MCF 10A (cell line): Measurements from ENCODE around the gene PALMD. TPM values are rescaled to one million over a fixed set of nuclear protein-coding genes. Genes with fewer than 3 reads are reported as not detected.

Experiments
- BruUV-seq: library from RNA; stranded (reverse); fragments of 400-500 nt; replicated peaks from 2 replicates; lab custom pipeline; 2021; lab: Mats Ljungman, UMichigan
- CTCF ChIA-PET: fragments of 300-600 bp; sonication (Branson Sonifier 250); formaldehyde crosslinking; extraction: SDS; loops from one replicate; lab custom pipeline; 2021; ENCODE audit warnings: antibody characterized with exemption, inconsistent platforms; lab: Yijun Ruan, JAX
- POLR2A ChIA-PET: fragments of 300-600, 350-650 bp; sonication (Branson Sonifier 250); formaldehyde crosslinking; extraction: SDS; loops from one replicate; lab custom pipeline; 2020; ENCODE audit warnings: antibody characterized with exemption, inconsistent platforms; lab: Yijun Ruan, JAX
- DNase-seq: peaks from one replicate; pipeline ENCODE4 v3.0.0-alpha.2; 2018; ENCODE audit not compliant: unreplicated experiment
- H3K27ac Mint-ChIP-seq: one replicate; pipeline ENCODE4 v1.8.0; 2022; ENCODE audit warnings: mild to moderate bottlenecking, low read depth, mixed read lengths; ENCODE audit not compliant: unreplicated experiment
- H3K27me3 Mint-ChIP-seq: one replicate; pipeline ENCODE4 v1.8.0; 2022; ENCODE audit warnings: mixed read lengths; ENCODE audit not compliant: insufficient read depth, unreplicated experiment
- H3K36me3 Mint-ChIP-seq: one replicate; pipeline ENCODE4 v1.8.0; 2022; ENCODE audit warnings: mild to moderate bottlenecking, moderate library complexity, mixed read lengths; ENCODE audit not compliant: insufficient read depth, unreplicated experiment
- H3K4me1 Mint-ChIP-seq: one replicate; pipeline ENCODE4 v1.8.0; 2022; ENCODE audit warnings: mixed read lengths; ENCODE audit not compliant: insufficient read depth, unreplicated experiment
- H3K4me3 Mint-ChIP-seq: one replicate; pipeline ENCODE4 v1.8.0; 2022; ENCODE audit warnings: mild to moderate bottlenecking, moderate library complexity, mixed read lengths; ENCODE audit not compliant: unreplicated experiment
- H3K9me3 Mint-ChIP-seq: one replicate; pipeline ENCODE4 v1.8.0; 2022; ENCODE audit warnings: mixed read lengths; ENCODE audit not compliant: unreplicated experiment
- CTCF ChIP-seq: fragments of 200-600 bp; IDR thresholded peaks from one replicate; pipeline ENCODE4 v1.8.0; 2022; ENCODE audit warnings: antibody characterized with exemption, mild to moderate bottlenecking; ENCODE audit not compliant: unreplicated experiment
- intact Hi-C: fragments of 100-400 bp; cut with micrococcal nuclease; formaldehyde crosslinking; loops from 2 replicates; pipeline ENCODE4 v1.14.1; 2022
- total RNA-seq: library from RNA; stranded (reverse); gene quantifications from 2 replicates; pipeline ENCODE4 v1.2.3, GENCODE V29; 2022

Gene PALMD
- total RNA-seq, 1 experiment from 2014 or later: 0.33 TPM

GRCh38 chr1:99646868-99647267 is 955 bp downstream of the PALMD start:
- TF ChIP-seq CTCF: no peak
- H3K9me3 Mint-ChIP-seq: no peaks in the 10 kb centered on the region
- peaks cover 34% of the 10 kb centered on the region for H3K4me1 Mint-ChIP-seq
- no TSS peak for BruUV-seq
- H3K4me3 Mint-ChIP-seq: no peak overlapping the region
- H3K27me3 Mint-ChIP-seq: no peaks in the 10 kb centered on the region
- intact Hi-C loops: no loop called here
- no peak for DNase-seq
- ChIA-PET CTCF (interaction anchor here (1.0 to 4.7 kb wide), 15 partner anchors 13 to 165 kb away, joined by 3 to 38 read pairs (median 5); no protein-coding TSS in a partner anchor), POLR2A (interaction anchor here (0.9 to 8.4 kb wide), 16 partner anchors 8 to 152 kb away, joined by 3 to 148 read pairs (median 6); no protein-coding TSS in a partner anchor)
- no peak overlapping the region for H3K27ac Mint-ChIP-seq
- H3K36me3 Mint-ChIP-seq: no peaks in the 10 kb centered on the region

DNA sequence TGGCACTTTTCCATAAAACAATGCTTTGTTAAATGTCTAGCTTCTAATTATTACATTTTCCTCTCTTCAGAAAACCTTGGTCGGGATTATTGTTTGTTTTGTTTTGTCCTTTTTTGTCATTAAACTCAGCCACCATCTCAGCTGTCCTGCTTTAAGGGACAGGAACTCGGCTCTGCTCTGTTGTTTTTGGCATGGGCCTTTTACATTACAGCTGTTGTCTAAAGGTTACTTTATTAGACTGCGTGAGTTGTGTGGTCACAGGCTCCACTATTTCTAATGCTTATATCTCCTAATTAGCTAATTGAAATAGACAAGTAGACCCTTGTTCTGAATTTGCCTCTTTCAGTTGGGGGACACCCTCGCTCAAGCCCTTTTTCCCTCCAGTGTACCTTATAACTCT is 1.6 kb downstream of the PALMD start:
- Mint-ChIP-seq H3K36me3 (no peaks in the 10 kb centered on the region), H3K4me3 (no peak overlapping the region), H3K27me3 (no peaks in the 10 kb centered on the region), H3K27ac (no peak overlapping the region), H3K4me1 (peaks cover 34% of the 10 kb centered on the region), H3K9me3 (no peaks in the 10 kb centered on the region)
- BruUV-seq: no TSS peak
- ChIA-PET POLR2A (interaction anchor here (0.6 to 8.4 kb wide), 14 partner anchors 13 to 152 kb away, joined by 3 to 148 read pairs (median 6); no protein-coding TSS in a partner anchor), CTCF (interaction anchor here (0.6 to 4.7 kb wide), 18 partner anchors 10 to 1167 kb away, joined by 3 to 38 read pairs (median 4); no protein-coding TSS in a partner anchor)
- DNase-seq: no peak
- intact Hi-C loops: no loop called here
- no peak for TF ChIP-seq CTCF

- Mint-ChIP-seq H3K9me3 (no peaks in the 10 kb centered on the region), H3K4me3 (no peak overlapping the region), H3K4me1 (peaks cover 34% of the 10 kb centered on the region), H3K36me3 (no peaks in the 10 kb centered on the region), H3K27me3 (no peaks in the 10 kb centered on the region), H3K27ac (no peak overlapping the region)
- ChIA-PET CTCF (interaction anchor here (0.6 to 4.7 kb wide), 14 partner anchors 11 to 1168 kb away, joined by 3 to 38 read pairs (median 4); no protein-coding TSS in a partner anchor), POLR2A (interaction anchor here (0.6 to 8.4 kb wide), 8 partner anchors 12 to 477 kb away, joined by 3 to 148 read pairs (median 9); no protein-coding TSS in a partner anchor)
- DNase-seq: peak; percentile 62
- intact Hi-C loops: no loop called here
- TF ChIP-seq CTCF: no peak
- BruUV-seq: no TSS peak
These were observed 2.2 kb downstream of the PALMD start for GRCh38 chr1:99648107-99648506.

DNA sequence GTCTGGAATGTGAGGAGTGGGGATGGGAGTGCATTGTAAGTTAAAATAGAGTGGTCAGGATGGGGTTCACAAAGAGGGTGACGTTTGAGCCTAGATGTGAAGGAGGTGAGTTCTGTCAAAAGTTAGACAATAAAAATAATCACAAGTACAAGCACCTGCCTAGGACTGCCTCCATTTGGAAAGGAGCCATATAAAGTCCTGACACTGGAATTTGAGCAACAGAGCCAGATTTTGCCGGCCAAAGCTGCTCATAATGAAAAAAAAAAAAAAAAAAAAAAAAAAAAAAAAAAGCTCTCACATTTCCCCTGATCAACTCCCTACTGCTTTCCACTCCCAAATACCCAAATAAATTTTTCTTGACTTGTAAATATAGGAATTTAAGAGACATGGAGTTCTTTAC is 4.1 kb downstream of the PALMD start:
- intact Hi-C loops: no loop called here
- no peak overlapping the region for H3K4me3 Mint-ChIP-seq
- no peaks in the 10 kb centered on the region for H3K9me3 Mint-ChIP-seq
- H3K36me3 Mint-ChIP-seq: no peaks in the 10 kb centered on the region
- POLR2A ChIA-PET: interaction anchor here (0.5 to 8.4 kb wide), 7 partner anchors 10 to 364 kb away, joined by 3 to 148 read pairs (median 3); no protein-coding TSS in a partner anchor
- no peaks in the 10 kb centered on the region for H3K27me3 Mint-ChIP-seq
- BruUV-seq: no TSS peak
- peaks cover 33% of the 10 kb centered on the region for H3K4me1 Mint-ChIP-seq
- no peak for TF ChIP-seq CTCF
- H3K27ac Mint-ChIP-seq: peak overlapping the region; percentile 70
- CTCF ChIA-PET: interaction anchor here (0.6 to 2.9 kb wide), 6 partner anchors 10 to 128 kb away, joined by 3 to 15 read pairs (median 3); no protein-coding TSS in a partner anchor
- DNase-seq: peak; percentile 64
